Activated naive CD8-positive, alpha-beta T cell treated with anti-CD3 and anti-CD28 coated beads, Interleukin-2, amount 10 ng/mL, durations not matched to agents 7 days and 5 days (primary cell): ENCODE results near the gene NDUFS8. TPM values are rescaled to one million over a fixed set of nuclear protein-coding genes. Genes with fewer than 3 reads are reported as not detected.
A peak's percentile ranks its signal among the peaks of the same experiment; 100 is the strongest.

Experiments used
- ATAC-seq: fragments of 150-1000 bp; cut with Tn5 transposase; one replicate; pipeline ENCODE4 v1.10.0; 2021; ENCODE audit warnings: low read depth, moderate library complexity
- POLR2A ChIA-PET: fragments of 350-600 bp; sonication (Branson Sonifier 250); formaldehyde crosslinking; loops from one replicate; lab custom pipeline; 2021; ENCODE audit warnings: antibody characterized with exemption; lab: Charles Lee
- DNase-seq: peaks from one replicate; pipeline ENCODE4 v3.0.0; 2021
- H3K27ac Mint-ChIP-seq: one replicate; pipeline ENCODE4 v1.8.0; 2022; ENCODE audit warnings: mild to moderate bottlenecking, mixed read lengths
- H3K27me3 Mint-ChIP-seq: one replicate; pipeline ENCODE4 v1.8.0; 2022; ENCODE audit warnings: mild to moderate bottlenecking, moderate library complexity, mixed read lengths
- H3K36me3 Mint-ChIP-seq: one replicate; pipeline ENCODE4 v1.8.0; 2021; ENCODE audit warnings: mild to moderate bottlenecking, mixed read lengths
- H3K4me1 Mint-ChIP-seq: one replicate; pipeline ENCODE4 v1.8.0; 2021; ENCODE audit warnings: mixed read lengths
- H3K4me3 Mint-ChIP-seq: one replicate; pipeline ENCODE4 v1.8.0; 2022; ENCODE audit warnings: mild to moderate bottlenecking, moderate library complexity, mixed read lengths
- H3K9me3 Mint-ChIP-seq: one replicate; pipeline ENCODE4 v1.8.0; 2021; ENCODE audit warnings: mixed read lengths
- total RNA-seq, 2 experiments: library from RNA; stranded (reverse); gene quantifications; one replicate each; pipeline ENCODE4 v1.2.3, GENCODE V29; 2021

NDUFS8 gene
- total RNA-seq, 2 experiments from 2014 or later: 117 to 128 TPM

- H3K9me3 Mint-ChIP-seq: no peaks in the 10 kb centered on the region
- POLR2A ChIA-PET: interaction anchor here (1.2 to 3.2 kb wide), 3 partner anchors 35 to 40 kb away, joined by 3 to 12 read pairs (median 4); partner anchors contain the start of gene UNC93B1
- H3K4me1 Mint-ChIP-seq: peaks cover 20% of the 10 kb centered on the region
- no peaks in the 10 kb centered on the region for H3K27me3 Mint-ChIP-seq
- DNase-seq (no peak), ATAC-seq (no peak)
- H3K27ac Mint-ChIP-seq: peak overlapping the region; percentile 30
- H3K36me3 Mint-ChIP-seq: peaks cover 2% of the 10 kb centered on the region
- H3K4me3 Mint-ChIP-seq: peak overlapping the region; percentile 97
Measured at GRCh38 chr11:68038226-68038717, 7.8 kb downstream of the NDUFS8 start.

GRCh38 chr11:68038718-68039525 is 8.4 kb downstream of the NDUFS8 start, which contains the start of gene TCIRG1:
TCIRG1 (plus strand) TSS chr11:68039025; CDS start chr11:68041272, 2,247 bp downstream.
- DNase-seq (peak; percentile 77), ATAC-seq (peak; percentile 54)
- Mint-ChIP-seq H3K27me3 (no peaks in the 10 kb centered on the region), H3K36me3 (no peaks in the 10 kb centered on the region), H3K27ac (peak within 1 kb of the TSS; percentile 97), H3K9me3 (no peaks in the 10 kb centered on the region), H3K4me3 (peak within 1 kb of the TSS; percentile 97), H3K4me1 (peaks cover 20% of the 10 kb centered on the region)
- POLR2A ChIA-PET: interaction anchor here (1.0 to 3.2 kb wide), 4 partner anchors 8 to 173 kb away, joined by 3 to 15 read pairs (median 8); partner anchors contain the start of genes NDUFS8 and UNC93B1

DNA sequence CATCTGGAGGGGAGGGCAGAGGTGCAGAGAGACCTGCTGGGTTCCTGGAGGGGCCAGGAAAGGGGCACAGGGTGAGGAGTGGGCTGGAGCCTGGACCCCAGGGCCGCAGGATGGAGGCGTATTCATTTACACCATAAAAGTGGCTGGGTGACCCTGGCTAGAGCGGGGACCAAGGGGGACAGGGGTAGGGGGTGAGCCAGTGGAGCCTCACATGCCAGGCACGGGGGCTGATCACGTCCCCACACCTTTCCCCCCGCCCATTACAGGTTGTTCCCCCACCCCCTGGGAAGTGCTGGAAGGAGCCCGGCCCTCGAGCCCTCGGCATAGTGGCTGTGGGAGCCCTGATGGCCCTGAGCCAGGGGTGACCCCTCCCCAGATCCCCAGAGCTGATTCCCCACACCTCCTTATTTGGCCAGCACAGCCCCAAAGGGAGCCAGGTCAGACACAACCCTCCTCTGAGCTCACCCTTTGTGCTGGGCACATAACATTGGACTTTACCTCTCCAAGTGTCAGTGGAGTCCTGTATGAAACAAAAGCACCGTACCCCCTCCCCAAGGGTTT is 9.1 kb downstream of the NDUFS8 start:
- no peak for DNase-seq
- Mint-ChIP-seq H3K36me3 (no peaks in the 10 kb centered on the region), H3K4me1 (peaks cover 20% of the 10 kb centered on the region), H3K4me3 (peak overlapping the region; percentile 97), H3K27me3 (no peaks in the 10 kb centered on the region), H3K9me3 (no peaks in the 10 kb centered on the region), H3K27ac (peak overlapping the region; percentile 96)
- POLR2A ChIA-PET: interaction anchor here (0.7 to 3.2 kb wide), 6 partner anchors 9 to 1772 kb away, joined by 3 to 15 read pairs (median 3); partner anchors contain the start of genes NDUFS8 and UNC93B1
- peak; percentile 1 for ATAC-seq

- Mint-ChIP-seq H3K9me3 (no peaks in the 10 kb centered on the region), H3K4me3 (peak overlapping the region; percentile 97), H3K4me1 (peaks cover 19% of the 10 kb centered on the region), H3K36me3 (no peaks in the 10 kb centered on the region), H3K27ac (peak overlapping the region; percentile 96), H3K27me3 (no peaks in the 10 kb centered on the region)
- POLR2A ChIA-PET: interaction anchor here (0.7 to 2.5 kb wide), 4 partner anchors 10 to 1772 kb away, joined by 3 to 15 read pairs (median 3); partner anchors contain the start of gene NDUFS8
- DNase-seq (peak; percentile 70), ATAC-seq (peak; percentile 37)
Measured at GRCh38 chr11:68040101-68040956, 9.8 kb downstream of the NDUFS8 start.

GRCh38 chr11:68040957-68041591 is 10.6 kb downstream of the NDUFS8 start:
- DNase-seq (no peak), ATAC-seq (no peak)
- peak overlapping the region; percentile 97 for H3K4me3 Mint-ChIP-seq
- peak overlapping the region; percentile 96 for H3K27ac Mint-ChIP-seq
- no peaks in the 10 kb centered on the region for H3K36me3 Mint-ChIP-seq
- no peaks in the 10 kb centered on the region for H3K27me3 Mint-ChIP-seq
- H3K4me1 Mint-ChIP-seq: peaks cover 16% of the 10 kb centered on the region
- no peaks in the 10 kb centered on the region for H3K9me3 Mint-ChIP-seq
- POLR2A ChIA-PET: interaction anchor here (0.6 to 2.5 kb wide), 3 partner anchors 10 to 85 kb away, joined by 3 to 15 read pairs (median 4); partner anchors contain the start of gene NDUFS8

GRCh38 chr11:68041617-68042218 is 11.2 kb downstream of the NDUFS8 start:
- ATAC-seq (no peak), DNase-seq (no peak)
- H3K27ac Mint-ChIP-seq: peak overlapping the region; percentile 66
- POLR2A ChIA-PET: interaction anchor here (0.6 to 1.7 kb wide), 3 partner anchors 10 to 84 kb away, joined by 3 to 10 read pairs (median 4); no protein-coding TSS in a partner anchor
- H3K4me1 Mint-ChIP-seq: peaks cover 13% of the 10 kb centered on the region
- peaks cover 1% of the 10 kb centered on the region for H3K36me3 Mint-ChIP-seq
- H3K9me3 Mint-ChIP-seq: no peaks in the 10 kb centered on the region
- H3K27me3 Mint-ChIP-seq: no peaks in the 10 kb centered on the region
- peak overlapping the region; percentile 42 for H3K4me3 Mint-ChIP-seq

DNA sequence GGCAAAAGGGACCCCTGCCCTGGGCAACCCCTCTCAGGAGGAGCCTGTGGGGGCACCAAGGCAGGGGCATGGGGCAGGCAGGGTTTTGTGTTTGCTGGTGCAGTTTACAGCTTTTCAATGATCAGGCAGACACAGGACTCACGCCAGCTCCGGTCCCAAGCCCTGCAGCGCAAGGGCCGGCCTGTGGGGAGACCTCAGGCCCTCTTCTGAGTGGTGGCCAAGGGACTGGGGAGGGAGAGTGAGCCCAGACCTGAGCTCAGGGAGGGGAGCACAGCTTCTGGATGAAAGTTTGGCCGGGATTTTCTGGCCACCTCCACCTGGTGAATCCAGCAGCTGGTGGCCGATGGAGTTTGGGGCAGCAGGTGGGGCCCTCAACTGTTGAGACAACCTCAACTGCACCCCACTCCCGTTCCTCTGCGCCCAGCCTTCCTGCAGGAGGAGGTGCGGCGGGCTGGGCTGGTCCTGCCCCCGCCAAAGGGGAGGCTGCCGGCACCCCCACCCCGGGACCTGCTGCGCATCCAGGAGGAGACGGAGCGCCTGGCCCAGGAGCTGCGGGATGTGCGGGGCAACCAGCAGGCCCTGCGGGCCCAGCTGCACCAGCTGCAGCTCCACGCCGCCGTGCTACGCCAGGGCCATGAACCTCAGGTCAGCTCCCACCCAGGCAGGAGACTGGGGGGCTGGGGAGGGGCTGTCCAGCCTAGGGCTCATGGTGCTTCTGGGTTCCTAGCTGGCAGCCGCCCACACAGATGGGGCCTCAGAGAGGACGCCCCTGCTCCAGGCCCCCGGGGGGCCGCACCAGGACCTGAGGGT is 11.9 kb downstream of the NDUFS8 start:
- H3K4me3 Mint-ChIP-seq: no peak overlapping the region
- peaks cover 2% of the 10 kb centered on the region for H3K36me3 Mint-ChIP-seq
- peaks cover 6% of the 10 kb centered on the region for H3K4me1 Mint-ChIP-seq
- POLR2A ChIA-PET: interaction anchor here (1.0 to 1.7 kb wide), 2 partner anchors 9 to 57 kb away, joined by 3 to 10 read pairs; no protein-coding TSS in a partner anchor
- no peak for DNase-seq
- no peak for ATAC-seq
- H3K27me3 Mint-ChIP-seq: no peaks in the 10 kb centered on the region
- no peak overlapping the region for H3K27ac Mint-ChIP-seq
- H3K9me3 Mint-ChIP-seq: no peaks in the 10 kb centered on the region

GRCh38 chr11:68043029-68043348 is 12.5 kb downstream of the NDUFS8 start:
- POLR2A ChIA-PET: interaction anchor here (1.7 kb wide), 1 partner anchor 9 kb away, joined by 10 read pairs; no protein-coding TSS in a partner anchor
- Mint-ChIP-seq H3K36me3 (peaks cover 2% of the 10 kb centered on the region), H3K4me1 (peaks cover 3% of the 10 kb centered on the region), H3K27ac (no peak overlapping the region), H3K9me3 (no peaks in the 10 kb centered on the region), H3K27me3 (no peaks in the 10 kb centered on the region), H3K4me3 (no peak overlapping the region)
- ATAC-seq (no peak), DNase-seq (no peak)

- Mint-ChIP-seq H3K4me1 (peaks cover 3% of the 10 kb centered on the region), H3K36me3 (peaks cover 2% of the 10 kb centered on the region), H3K27ac (no peak overlapping the region), H3K9me3 (no peaks in the 10 kb centered on the region), H3K4me3 (no peak overlapping the region), H3K27me3 (no peaks in the 10 kb centered on the region)
- POLR2A ChIA-PET: no interaction called here
- no peak for ATAC-seq
- no peak for DNase-seq
Measured at GRCh38 chr11:68043349-68044144, 13.1 kb downstream of the NDUFS8 start.

- Mint-ChIP-seq H3K36me3 (peaks cover 2% of the 10 kb centered on the region), H3K27me3 (no peaks in the 10 kb centered on the region), H3K4me3 (no peak overlapping the region), H3K9me3 (no peaks in the 10 kb centered on the region), H3K27ac (no peak overlapping the region), H3K4me1 (peaks cover 3% of the 10 kb centered on the region)
- POLR2A ChIA-PET: no interaction called here
- no peak for DNase-seq
- ATAC-seq: no peak
Measured at GRCh38 chr11:68044145-68044813, 13.8 kb downstream of the NDUFS8 start.
